Measurements from ENCODE around the gene GPR26.

Gene GPR26

DNA sequence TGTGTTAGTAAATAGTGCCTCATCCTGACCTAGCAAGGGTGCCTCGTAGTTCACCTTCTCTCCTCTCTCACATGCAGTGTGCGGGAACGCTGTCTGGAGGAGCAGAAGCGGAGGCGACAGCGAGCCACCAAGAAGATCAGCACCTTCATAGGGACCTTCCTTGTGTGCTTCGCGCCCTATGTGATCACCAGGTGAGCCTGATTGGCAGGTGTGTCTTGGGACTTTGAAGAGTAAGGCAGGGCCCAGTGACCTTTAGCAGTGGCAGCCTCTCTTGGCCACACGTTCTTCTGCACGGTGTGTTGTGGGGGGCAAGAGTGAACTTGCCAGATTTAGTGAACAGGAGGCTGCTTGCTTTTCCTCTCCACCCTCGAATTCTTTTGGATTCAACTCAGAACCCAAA is 8.6 kb downstream of the GPR26 start:
- no peaks in the 10 kb centered on the region for H3K36me3 ChIP-seq (ENCODE audit: control insufficient read depth, insufficient read depth, low read length)
- no peak overlapping the region for H3K4me3 ChIP-seq (ENCODE audit: insufficient read depth, low read depth, low read length)
- no peak overlapping the region for H3K27ac ChIP-seq (ENCODE audit: insufficient read depth, low read depth, low read length, poor library complexity, severe bottlenecking)
- H3K27me3 ChIP-seq (ENCODE audit: control insufficient read depth, insufficient read depth, low read length, poor library complexity, severe bottlenecking), result peaks cover 3% of the 10 kb centered on the region
- no peaks in the 10 kb centered on the region for H3K9me3 ChIP-seq (ENCODE audit: control insufficient read depth, low read length)
- H3K4me1 ChIP-seq (ENCODE audit: control insufficient read depth, insufficient read depth, low read length), result peaks cover 7% of the 10 kb centered on the region
- 92 to 93% methylated on average over 11 of the region's 11 CpGs for WGBS, 2 experiments

- 57 to 64% methylated on average over 4 of the region's 4 CpGs for WGBS, 2 experiments
- Histone ChIP-seq H3K4me3 (ENCODE audit: insufficient read depth, low read depth, low read length) (no peak overlapping the region), H3K36me3 (ENCODE audit: control insufficient read depth, insufficient read depth, low read length) (no peaks in the 10 kb centered on the region), H3K27me3 (ENCODE audit: control insufficient read depth, insufficient read depth, low read length, poor library complexity, severe bottlenecking) (peaks cover under 1% of the 10 kb centered on the region), H3K27ac (ENCODE audit: insufficient read depth, low read depth, low read length, poor library complexity, severe bottlenecking) (no peak overlapping the region), H3K4me1 (ENCODE audit: control insufficient read depth, insufficient read depth, low read length) (peaks cover 6% of the 10 kb centered on the region), H3K9me3 (ENCODE audit: control insufficient read depth, low read length) (no peaks in the 10 kb centered on the region)
These were observed 9.7 kb downstream of the GPR26 start for GRCh38 chr10:123675811-123676210.

- H3K4me1 ChIP-seq (ENCODE audit: control insufficient read depth, insufficient read depth, low read length), result no peaks in the 10 kb centered on the region
- WGBS, 2 experiments, result 92 to 93% methylated on average over 6 of the region's 6 CpGs
- no peaks in the 10 kb centered on the region for H3K36me3 ChIP-seq (ENCODE audit: control insufficient read depth, insufficient read depth, low read length)
- H3K27me3 ChIP-seq (ENCODE audit: control insufficient read depth, insufficient read depth, low read length, poor library complexity, severe bottlenecking), result no peaks in the 10 kb centered on the region
- H3K27ac ChIP-seq (ENCODE audit: insufficient read depth, low read depth, low read length, poor library complexity, severe bottlenecking), result no peak overlapping the region
- H3K4me3 ChIP-seq (ENCODE audit: insufficient read depth, low read depth, low read length), result no peak overlapping the region
- H3K9me3 ChIP-seq (ENCODE audit: control insufficient read depth, low read length), result no peaks in the 10 kb centered on the region
These were observed 11.4 kb downstream of the GPR26 start for GRCh38 chr10:123677556-123677955.

DNA sequence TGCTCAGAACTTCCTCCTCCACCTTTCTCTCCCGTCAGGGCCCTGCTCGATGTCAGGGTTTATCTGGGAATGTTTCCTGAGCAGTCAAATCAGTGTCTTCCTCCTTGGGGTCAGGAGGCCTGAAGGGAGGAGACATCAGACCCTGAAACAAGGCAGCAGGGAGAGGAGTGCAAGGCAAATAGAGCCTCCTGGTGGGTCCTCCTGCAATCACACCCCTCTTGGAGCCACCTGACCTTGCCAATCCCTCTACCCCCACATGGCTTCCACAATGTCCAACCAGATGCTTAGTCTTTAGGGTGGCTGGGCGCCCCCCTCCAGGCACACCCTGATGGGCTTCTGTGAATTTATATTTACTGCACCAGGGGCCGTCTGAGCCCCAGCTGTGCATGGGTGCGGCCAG is 12.2 kb downstream of the GPR26 start:
- Histone ChIP-seq H3K4me1 (ENCODE audit: control insufficient read depth, insufficient read depth, low read length) (no peaks in the 10 kb centered on the region), H3K9me3 (ENCODE audit: control insufficient read depth, low read length) (no peaks in the 10 kb centered on the region), H3K36me3 (ENCODE audit: control insufficient read depth, insufficient read depth, low read length) (no peaks in the 10 kb centered on the region), H3K27me3 (ENCODE audit: control insufficient read depth, insufficient read depth, low read length, poor library complexity, severe bottlenecking) (no peaks in the 10 kb centered on the region), H3K4me3 (ENCODE audit: insufficient read depth, low read depth, low read length) (no peak overlapping the region), H3K27ac (ENCODE audit: insufficient read depth, low read depth, low read length, poor library complexity, severe bottlenecking) (no peak overlapping the region)
- WGBS, 2 experiments, result 89 to 90% methylated on average over 5 of the region's 5 CpGs

- no peaks in the 10 kb centered on the region for H3K9me3 ChIP-seq (ENCODE audit: control insufficient read depth, low read length)
- 92 to 94% methylated on average over 9 of the region's 9 CpGs for WGBS, 2 experiments
- H3K27ac ChIP-seq (ENCODE audit: insufficient read depth, low read depth, low read length, poor library complexity, severe bottlenecking), result no peak overlapping the region
- no peak overlapping the region for H3K4me3 ChIP-seq (ENCODE audit: insufficient read depth, low read depth, low read length)
- no peaks in the 10 kb centered on the region for H3K4me1 ChIP-seq (ENCODE audit: control insufficient read depth, insufficient read depth, low read length)
- H3K36me3 ChIP-seq (ENCODE audit: control insufficient read depth, insufficient read depth, low read length), result no peaks in the 10 kb centered on the region
- H3K27me3 ChIP-seq (ENCODE audit: control insufficient read depth, insufficient read depth, low read length, poor library complexity, severe bottlenecking), result no peaks in the 10 kb centered on the region
These were observed 15.1 kb downstream of the GPR26 start for GRCh38 chr10:123681285-123681684.

GRCh38 chr10:123682477-123682876 is 16.3 kb downstream of the GPR26 start:
- Histone ChIP-seq H3K9me3 (ENCODE audit: control insufficient read depth, low read length) (no peaks in the 10 kb centered on the region), H3K36me3 (ENCODE audit: control insufficient read depth, insufficient read depth, low read length) (no peaks in the 10 kb centered on the region), H3K4me1 (ENCODE audit: control insufficient read depth, insufficient read depth, low read length) (no peaks in the 10 kb centered on the region), H3K27me3 (ENCODE audit: control insufficient read depth, insufficient read depth, low read length, poor library complexity, severe bottlenecking) (no peaks in the 10 kb centered on the region), H3K27ac (ENCODE audit: insufficient read depth, low read depth, low read length, poor library complexity, severe bottlenecking) (no peak overlapping the region), H3K4me3 (ENCODE audit: insufficient read depth, low read depth, low read length) (no peak overlapping the region)
- 95 to 98% methylated on average over 2 of the region's 2 CpGs for WGBS, 2 experiments

DNA sequence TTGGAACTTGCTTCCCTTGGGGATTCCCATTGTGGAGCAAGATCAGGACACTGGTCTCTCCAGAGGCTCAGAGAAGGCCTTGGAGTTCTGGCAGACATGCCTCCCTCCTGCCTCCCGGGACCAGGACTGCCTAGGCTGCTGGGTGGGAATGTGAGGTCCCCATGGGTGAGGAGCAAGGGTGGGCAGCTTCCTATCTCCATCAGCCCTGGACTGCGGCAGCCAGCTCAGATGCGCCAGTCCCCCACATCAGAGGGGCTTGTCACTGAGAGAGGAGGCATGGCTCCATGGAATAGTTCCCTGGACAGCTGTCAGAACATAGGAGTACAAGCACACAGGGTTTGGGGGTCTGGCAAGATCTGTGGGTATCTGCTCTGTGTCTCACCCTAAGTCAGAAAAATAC is 17.3 kb downstream of the GPR26 start:
- Histone ChIP-seq H3K4me3 (ENCODE audit: insufficient read depth, low read depth, low read length) (no peak overlapping the region), H3K27me3 (ENCODE audit: control insufficient read depth, insufficient read depth, low read length, poor library complexity, severe bottlenecking) (no peaks in the 10 kb centered on the region), H3K4me1 (ENCODE audit: control insufficient read depth, insufficient read depth, low read length) (no peaks in the 10 kb centered on the region), H3K36me3 (ENCODE audit: control insufficient read depth, insufficient read depth, low read length) (no peaks in the 10 kb centered on the region), H3K9me3 (ENCODE audit: control insufficient read depth, low read length) (no peaks in the 10 kb centered on the region), H3K27ac (ENCODE audit: insufficient read depth, low read depth, low read length, poor library complexity, severe bottlenecking) (no peak overlapping the region)
- 73 to 82% methylated on average over 3 of the region's 3 CpGs for WGBS, 2 experiments

GRCh38 chr10:123683865-123684264 is 17.7 kb downstream of the GPR26 start:
- Histone ChIP-seq H3K36me3 (ENCODE audit: control insufficient read depth, insufficient read depth, low read length) (no peaks in the 10 kb centered on the region), H3K9me3 (ENCODE audit: control insufficient read depth, low read length) (no peaks in the 10 kb centered on the region), H3K4me1 (ENCODE audit: control insufficient read depth, insufficient read depth, low read length) (no peaks in the 10 kb centered on the region), H3K4me3 (ENCODE audit: insufficient read depth, low read depth, low read length) (no peak overlapping the region), H3K27me3 (ENCODE audit: control insufficient read depth, insufficient read depth, low read length, poor library complexity, severe bottlenecking) (no peaks in the 10 kb centered on the region), H3K27ac (ENCODE audit: insufficient read depth, low read depth, low read length, poor library complexity, severe bottlenecking) (no peak overlapping the region)
- 85 to 86% methylated on average over 8 of the region's 8 CpGs for WGBS, 2 experiments

DNA sequence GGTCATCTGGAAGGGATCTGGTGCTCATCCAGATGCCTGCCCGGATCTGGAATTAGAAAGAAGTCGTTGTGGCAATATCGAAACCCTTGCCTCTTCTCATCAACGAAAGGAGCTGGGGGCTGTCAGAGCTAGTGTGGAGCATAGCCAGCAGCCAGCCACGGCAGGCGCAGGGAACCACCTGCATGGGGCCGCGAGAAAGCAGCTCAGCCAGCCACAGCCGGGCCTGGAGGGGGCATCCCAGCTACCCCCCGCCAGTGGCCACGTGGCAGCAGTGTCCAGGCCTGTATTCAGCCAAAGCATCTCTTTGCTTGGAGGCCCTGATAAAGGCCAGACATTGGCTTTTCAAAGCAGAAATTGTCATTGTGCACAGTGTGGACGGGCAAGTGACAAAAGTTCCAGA is 19.1 kb downstream of the GPR26 start:
- H3K4me3 ChIP-seq (ENCODE audit: insufficient read depth, low read depth, low read length), result no peak overlapping the region
- H3K27me3 ChIP-seq (ENCODE audit: control insufficient read depth, insufficient read depth, low read length, poor library complexity, severe bottlenecking), result no peaks in the 10 kb centered on the region
- H3K4me1 ChIP-seq (ENCODE audit: control insufficient read depth, insufficient read depth, low read length), result no peaks in the 10 kb centered on the region
- H3K36me3 ChIP-seq (ENCODE audit: control insufficient read depth, insufficient read depth, low read length), result no peaks in the 10 kb centered on the region
- no peak overlapping the region for H3K27ac ChIP-seq (ENCODE audit: insufficient read depth, low read depth, low read length, poor library complexity, severe bottlenecking)
- WGBS, 2 experiments, result 86 to 87% methylated on average over 12 of the region's 12 CpGs
- H3K9me3 ChIP-seq (ENCODE audit: control insufficient read depth, low read length), result no peaks in the 10 kb centered on the region

DNA sequence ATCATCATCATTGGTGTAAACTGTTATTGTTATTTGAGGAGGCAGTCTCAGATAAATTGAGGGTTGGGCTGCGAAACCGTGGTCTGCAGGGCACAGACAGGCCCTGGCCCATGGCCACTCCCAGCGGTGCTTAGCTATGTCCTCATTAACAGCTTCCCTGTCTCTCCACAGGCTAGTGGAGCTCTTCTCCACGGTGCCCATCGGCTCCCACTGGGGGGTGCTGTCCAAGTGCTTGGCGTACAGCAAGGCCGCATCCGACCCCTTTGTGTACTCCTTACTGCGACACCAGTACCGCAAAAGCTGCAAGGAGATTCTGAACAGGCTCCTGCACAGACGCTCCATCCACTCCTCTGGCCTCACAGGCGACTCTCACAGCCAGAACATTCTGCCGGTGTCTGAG is 21.6 kb downstream of the GPR26 start:
- WGBS, 2 experiments, result 80 to 81% methylated on average over 13 of the region's 13 CpGs
- H3K36me3 ChIP-seq (ENCODE audit: control insufficient read depth, insufficient read depth, low read length), result no peaks in the 10 kb centered on the region
- no peaks in the 10 kb centered on the region for H3K4me1 ChIP-seq (ENCODE audit: control insufficient read depth, insufficient read depth, low read length)
- H3K9me3 ChIP-seq (ENCODE audit: control insufficient read depth, low read length), result no peaks in the 10 kb centered on the region
- no peak overlapping the region for H3K27ac ChIP-seq (ENCODE audit: insufficient read depth, low read depth, low read length, poor library complexity, severe bottlenecking)
- H3K4me3 ChIP-seq (ENCODE audit: insufficient read depth, low read depth, low read length), result no peak overlapping the region
- no peaks in the 10 kb centered on the region for H3K27me3 ChIP-seq (ENCODE audit: control insufficient read depth, insufficient read depth, low read length, poor library complexity, severe bottlenecking)

DNA sequence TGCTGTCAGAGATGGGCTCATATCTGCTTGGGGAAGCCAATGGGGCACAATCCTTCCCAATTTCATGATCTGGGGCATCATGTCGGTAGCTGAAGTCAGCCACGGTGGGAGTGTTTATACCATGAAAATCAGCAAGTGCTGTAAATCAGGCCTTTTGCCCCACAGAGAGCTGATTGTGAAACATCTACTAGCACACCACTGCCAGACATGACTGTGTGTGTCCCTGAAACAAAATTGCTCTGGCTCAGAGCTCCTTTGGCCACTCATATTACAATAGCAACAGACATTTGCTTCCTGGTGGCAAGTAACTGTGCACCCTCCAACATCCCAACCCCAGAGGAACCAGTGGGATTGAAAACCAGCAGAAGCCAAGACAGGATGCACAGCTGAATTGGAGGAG is 23.7 kb downstream of the GPR26 start:
- Histone ChIP-seq H3K27me3 (ENCODE audit: control insufficient read depth, insufficient read depth, low read length, poor library complexity, severe bottlenecking) (no peaks in the 10 kb centered on the region), H3K4me1 (ENCODE audit: control insufficient read depth, insufficient read depth, low read length) (no peaks in the 10 kb centered on the region), H3K27ac (ENCODE audit: insufficient read depth, low read depth, low read length, poor library complexity, severe bottlenecking) (no peak overlapping the region), H3K9me3 (ENCODE audit: control insufficient read depth, low read length) (no peaks in the 10 kb centered on the region), H3K4me3 (ENCODE audit: insufficient read depth, low read depth, low read length) (no peak overlapping the region), H3K36me3 (ENCODE audit: control insufficient read depth, insufficient read depth, low read length) (no peaks in the 10 kb centered on the region)
- WGBS, 2 experiments, result 92 to 95% methylated on average over 2 of the region's 2 CpGs
